Activated CD4-positive, alpha-beta T cell treated with anti-CD3 and anti-CD28 coated beads, Interleukin-2, amount 10 ng/mL, durations not matched to agents 24 days and 14 days (primary cell): ENCODE data around the gene BEST4. TPM values are rescaled to one million over a fixed set of nuclear protein-coding genes. Genes with fewer than 3 reads are reported as not detected.
A peak's percentile ranks its signal among the peaks of the same experiment; 100 is the strongest.
"Not testable (repeated sequence)": the region's sequence is repeated elsewhere in the genome, so short reads cannot be mapped to it uniquely, and the experiment has no call there.

Experiments
- DNase-seq: peaks from one replicate; pipeline ENCODE4 v3.0.0; 2022
- H3K27ac Mint-ChIP-seq: one replicate; pipeline ENCODE4 v1.8.0; 2022; ENCODE audit warnings: mild to moderate bottlenecking, mixed read lengths
- H3K27me3 Mint-ChIP-seq: one replicate; pipeline ENCODE4 v1.8.0; 2022; ENCODE audit warnings: mixed read lengths
- H3K36me3 Mint-ChIP-seq: one replicate; pipeline ENCODE4 v1.8.0; 2022; ENCODE audit warnings: low read depth, mild to moderate bottlenecking, mixed read lengths
- H3K4me1 Mint-ChIP-seq: one replicate; pipeline ENCODE4 v1.8.0; 2021; ENCODE audit warnings: mixed read lengths
- H3K4me3 Mint-ChIP-seq: one replicate; pipeline ENCODE4 v1.8.0; 2022; ENCODE audit warnings: mild to moderate bottlenecking, moderate library complexity, mixed read lengths
- H3K9me3 Mint-ChIP-seq: one replicate; pipeline ENCODE4 v1.8.0; 2021; ENCODE audit warnings: mixed read lengths
- intact Hi-C: fragments of 100-400 bp; cut with micrococcal nuclease; formaldehyde crosslinking; loops from one replicate; pipeline ENCODE4 v1.15.1; 2023
- total RNA-seq: library from RNA; stranded (reverse); gene quantifications from 2 replicates; pipeline ENCODE4 v1.2.3, GENCODE V29; 2022

BEST4 gene
- total RNA-seq, 1 donor from 2014 or later, result 0.77 TPM

DNA sequence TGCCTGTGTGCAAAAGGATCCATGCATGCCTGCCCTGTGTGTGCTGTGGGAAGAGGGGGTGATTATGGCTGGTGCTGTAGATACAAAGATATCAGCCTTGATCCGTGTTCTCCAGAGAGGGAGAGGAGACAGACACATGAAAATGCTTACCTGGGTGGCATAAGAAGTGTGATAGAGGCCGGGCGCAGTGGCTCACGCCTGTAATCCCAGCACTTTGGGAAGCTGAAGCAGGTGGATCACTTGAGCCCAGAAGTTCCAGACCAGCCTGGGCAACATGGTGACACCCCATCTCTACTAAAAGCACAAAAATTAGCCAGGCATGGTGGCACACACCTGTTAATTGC is 22.8 kb upstream of the BEST4 start:
- H3K27me3 Mint-ChIP-seq, DNase-seq, H3K9me3 Mint-ChIP-seq: not testable (repeated sequence)
- H3K27ac Mint-ChIP-seq, result peak overlapping the region; percentile 99
- H3K4me1 Mint-ChIP-seq, result peaks cover 70% of the 10 kb centered on the region
- intact Hi-C loops, result loop anchor here (5.0 kb wide), 2 partner anchors 33 to 877 kb away; partner anchors contain the start of genes GPBP1L1, RPS8 and TMEM69
- H3K4me3 Mint-ChIP-seq, result peak overlapping the region; percentile 81
- peaks cover 69% of the 10 kb centered on the region for H3K36me3 Mint-ChIP-seq

- Mint-ChIP-seq H3K4me1 (peaks cover 74% of the 10 kb centered on the region), H3K27me3 (peaks cover 2% of the 10 kb centered on the region), H3K9me3 (no peaks in the 10 kb centered on the region), H3K4me3 (peak overlapping the region; percentile 81), H3K27ac (peak overlapping the region; percentile 99), H3K36me3 (peaks cover 68% of the 10 kb centered on the region)
- DNase-seq, result peak; percentile 75
- intact Hi-C loops, result loop anchor here (5.0 kb wide), 2 partner anchors 33 to 877 kb away; partner anchors contain the start of genes GPBP1L1, RPS8 and TMEM69
Measured at GRCh38 chr1:44810101-44810761, 22.3 kb upstream of the BEST4 start.

DNA sequence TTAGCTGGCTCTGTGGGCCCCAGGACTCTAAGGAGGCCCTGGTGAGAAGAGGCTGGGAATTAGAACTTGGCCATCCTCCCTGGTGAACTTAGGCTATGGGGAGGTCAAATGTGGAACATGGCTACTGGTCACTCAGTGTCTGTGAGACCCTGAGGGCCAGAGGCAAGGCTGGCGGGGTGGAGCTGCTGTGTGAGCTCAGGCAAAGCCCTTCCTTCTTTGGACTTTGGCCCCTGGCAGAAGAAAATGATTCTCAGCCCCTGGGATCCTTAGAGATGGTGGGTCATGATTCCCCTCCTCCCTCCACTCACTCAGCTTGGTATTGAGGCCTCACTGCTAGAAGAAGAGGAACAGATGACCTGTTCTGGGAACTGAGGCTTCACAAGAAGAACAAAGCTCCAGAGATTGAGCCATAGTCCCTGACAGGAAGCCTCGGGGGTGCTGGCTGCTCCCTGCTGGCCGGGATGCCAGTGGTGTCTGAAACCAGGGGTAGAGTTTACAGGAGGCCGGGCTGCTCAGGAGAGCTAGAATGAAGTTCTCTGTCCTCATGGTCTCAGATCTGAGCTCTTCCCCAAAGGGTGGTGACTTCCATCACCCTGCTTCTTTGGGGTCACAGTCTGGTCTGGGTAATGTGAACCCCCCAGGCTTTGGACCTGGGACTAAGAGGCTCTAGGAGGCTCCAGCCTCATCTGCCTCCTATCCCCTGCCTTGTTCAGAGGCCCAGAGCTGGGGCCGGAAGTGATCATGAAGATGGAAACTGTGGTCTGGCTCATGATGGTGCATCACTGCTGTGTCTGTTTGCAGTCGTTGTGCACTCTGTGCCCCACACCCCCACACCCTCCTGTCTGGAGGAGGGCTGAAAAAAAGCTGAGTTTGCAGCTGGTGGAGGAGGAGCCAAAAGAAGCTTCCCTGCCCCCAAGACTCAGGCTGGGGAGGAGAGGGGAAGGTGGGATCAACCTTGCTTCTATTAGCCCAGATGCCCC is 21.3 kb upstream of the BEST4 start:
- Mint-ChIP-seq H3K4me1 (peaks cover 77% of the 10 kb centered on the region), H3K27ac (peak overlapping the region; percentile 99), H3K27me3 (peaks cover 2% of the 10 kb centered on the region), H3K4me3 (peak overlapping the region; percentile 81), H3K9me3 (no peaks in the 10 kb centered on the region), H3K36me3 (peaks cover 72% of the 10 kb centered on the region)
- peak; percentile 96 for DNase-seq
- intact Hi-C loops, result loop anchor here (1.0 to 10.0 kb wide), 5 partner anchors 8 to 993 kb away; partner anchors contain the start of genes MAST2, NASP and TESK2

DNA sequence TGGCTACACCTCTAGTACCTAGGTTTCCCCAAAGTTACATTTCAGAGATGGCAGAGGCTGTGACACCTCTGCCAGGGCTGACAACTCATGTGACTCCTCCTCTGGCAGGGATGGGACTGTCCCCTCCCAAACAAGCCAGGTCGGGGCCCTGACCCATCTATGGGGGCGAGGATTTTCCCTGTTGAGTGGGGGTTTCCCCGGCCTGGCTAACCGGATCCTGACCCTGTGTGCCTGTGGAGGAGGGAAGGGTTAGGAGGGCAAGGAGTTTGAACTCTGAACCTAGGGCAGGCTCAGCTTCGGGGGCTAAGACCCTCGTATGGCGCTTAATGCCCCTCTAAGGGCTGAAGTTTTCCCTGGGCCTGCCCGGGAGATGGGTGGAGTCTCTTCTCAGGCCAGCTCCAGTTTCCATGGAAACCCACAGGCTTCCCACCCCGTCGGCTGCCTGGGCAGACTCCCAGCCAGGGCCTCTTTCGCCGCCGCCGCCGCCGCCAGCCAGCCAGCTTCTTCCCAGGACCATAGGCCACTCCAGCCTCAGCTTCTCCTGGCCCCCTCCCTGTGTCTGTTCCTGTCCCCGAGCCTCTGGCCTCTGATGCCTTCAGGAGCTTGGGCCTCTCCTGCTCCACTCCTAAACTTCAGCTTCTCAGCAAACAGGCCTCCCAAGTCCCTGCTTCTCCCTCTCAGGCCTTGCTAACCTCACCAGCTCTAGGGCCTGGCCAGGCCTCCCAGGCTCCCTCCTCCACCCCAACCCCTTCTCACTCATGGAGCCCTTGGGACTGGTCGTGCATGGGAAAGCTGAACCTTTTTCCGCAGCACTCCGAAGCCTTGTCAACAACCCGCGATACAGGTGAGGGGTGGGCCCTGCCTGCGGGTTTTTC is 20.3 kb upstream of the BEST4 start, which contains the start of gene BTBD19:
Gene BTBD19, plus strand, starts transcription at position 461 of the 875 bp plus-strand sequence. Its CDS starts 298 bp downstream, at position 759.
- Mint-ChIP-seq H3K4me1 (peaks cover 75% of the 10 kb centered on the region), H3K36me3 (peaks cover 74% of the 10 kb centered on the region), H3K27me3 (peaks cover 2% of the 10 kb centered on the region), H3K27ac (peak within 1 kb of the TSS; percentile 99), H3K4me3 (peak within 1 kb of the TSS; percentile 81), H3K9me3 (no peaks in the 10 kb centered on the region)
- DNase-seq, result peak; percentile 75
- intact Hi-C loops, result loop anchor here (5.0 to 10.0 kb wide), 3 partner anchors 687 to 994 kb away; partner anchors contain the start of genes MAST2, NASP and TESK2

- H3K27me3 Mint-ChIP-seq, result peaks cover 2% of the 10 kb centered on the region
- peaks cover 82% of the 10 kb centered on the region for H3K4me1 Mint-ChIP-seq
- peaks cover 79% of the 10 kb centered on the region for H3K36me3 Mint-ChIP-seq
- DNase-seq, result peak; percentile 96
- H3K4me3 Mint-ChIP-seq, result peak overlapping the region; percentile 81
- H3K9me3 Mint-ChIP-seq, result no peaks in the 10 kb centered on the region
- H3K27ac Mint-ChIP-seq, result peak overlapping the region; percentile 99
- intact Hi-C loops, result loop anchor here (1.0 to 10.0 kb wide), 4 partner anchors 12 to 995 kb away; partner anchors contain the start of genes MAST2, NASP and TESK2
Measured at GRCh38 chr1:44807364-44808062, 19.5 kb upstream of the BEST4 start.

DNA sequence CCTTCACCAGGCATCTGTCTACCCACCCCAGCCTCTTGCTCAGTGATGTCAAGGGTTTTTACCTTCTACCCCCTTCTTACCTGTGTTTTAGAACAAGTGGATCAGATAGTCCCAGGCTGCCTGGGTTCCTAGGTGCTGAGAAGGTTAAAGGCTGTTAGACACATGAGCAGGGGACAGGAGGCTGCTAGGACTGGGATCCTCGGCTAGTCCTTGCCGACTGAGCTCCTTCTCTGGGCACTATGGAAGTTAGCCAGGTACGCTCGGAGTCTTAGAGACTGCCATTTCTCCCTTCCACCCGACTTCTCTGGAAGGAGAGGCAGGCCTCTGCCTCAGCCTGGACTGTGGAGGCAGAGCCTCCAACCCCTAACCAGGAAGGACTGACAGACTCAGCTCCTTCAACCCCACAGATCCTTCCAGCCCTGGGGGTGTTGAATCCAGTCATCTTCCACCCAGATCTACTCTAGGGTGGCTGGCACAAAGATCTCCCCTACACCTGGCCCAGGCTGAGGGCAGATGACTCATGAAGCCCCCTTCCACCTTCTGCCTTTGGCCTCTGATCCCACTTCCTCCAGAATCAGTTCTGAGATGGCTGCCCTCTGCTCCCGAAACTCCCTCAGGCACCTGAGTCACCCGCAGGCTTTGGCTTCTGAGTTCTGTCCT is 18.9 kb upstream of the BEST4 start, which contains the start of gene DYNLT4:
Gene DYNLT4, minus strand, starts transcription at position 648 of the 660 bp plus-strand sequence. CDS start 683 bp downstream, outside the sequence.
- intact Hi-C loops, result loop anchor here (1.0 to 10.0 kb wide), 4 partner anchors 12 to 995 kb away; partner anchors contain the start of genes MAST2, NASP and TESK2
- H3K9me3 Mint-ChIP-seq, result no peaks in the 10 kb centered on the region
- H3K27ac Mint-ChIP-seq, result peak within 1 kb of the TSS; percentile 99
- H3K4me3 Mint-ChIP-seq, result peak within 1 kb of the TSS; percentile 81
- peaks cover 79% of the 10 kb centered on the region for H3K36me3 Mint-ChIP-seq
- peaks cover 82% of the 10 kb centered on the region for H3K4me1 Mint-ChIP-seq
- no peak for DNase-seq
- peaks cover 2% of the 10 kb centered on the region for H3K27me3 Mint-ChIP-seq

- DNase-seq, result peak; percentile 69
- peak overlapping the region; percentile 99 for H3K27ac Mint-ChIP-seq
Measured at GRCh38 chr1:44806025-44806703, 18.2 kb upstream of the BEST4 start.

GRCh38 chr1:44805311-44806024 is 17.5 kb upstream of the BEST4 start:
- peak; percentile 68 for DNase-seq
- H3K9me3 Mint-ChIP-seq, result no peaks in the 10 kb centered on the region
- H3K4me3 Mint-ChIP-seq, result peak overlapping the region; percentile 96
- peaks cover 77% of the 10 kb centered on the region for H3K36me3 Mint-ChIP-seq
- peaks cover 70% of the 10 kb centered on the region for H3K4me1 Mint-ChIP-seq
- H3K27ac Mint-ChIP-seq, result peak overlapping the region; percentile 49
- intact Hi-C loops, result loop anchor here (5.0 to 10.0 kb wide), 3 partner anchors 689 to 997 kb away; partner anchors contain the start of genes MAST2, NASP and TESK2
- peaks cover 2% of the 10 kb centered on the region for H3K27me3 Mint-ChIP-seq

More at GRCh38 chr1:44806025-44806703, 18.2 kb upstream of the BEST4 start:
- Mint-ChIP-seq H3K4me1 (peaks cover 77% of the 10 kb centered on the region), H3K36me3 (peaks cover 78% of the 10 kb centered on the region), H3K9me3 (no peaks in the 10 kb centered on the region), H3K4me3 (peak overlapping the region; percentile 96), H3K27me3 (peaks cover 2% of the 10 kb centered on the region)
- intact Hi-C loops, result loop anchor here (5.0 to 10.0 kb wide), 3 partner anchors 689 to 996 kb away; partner anchors contain the start of genes MAST2, NASP and TESK2

DNA sequence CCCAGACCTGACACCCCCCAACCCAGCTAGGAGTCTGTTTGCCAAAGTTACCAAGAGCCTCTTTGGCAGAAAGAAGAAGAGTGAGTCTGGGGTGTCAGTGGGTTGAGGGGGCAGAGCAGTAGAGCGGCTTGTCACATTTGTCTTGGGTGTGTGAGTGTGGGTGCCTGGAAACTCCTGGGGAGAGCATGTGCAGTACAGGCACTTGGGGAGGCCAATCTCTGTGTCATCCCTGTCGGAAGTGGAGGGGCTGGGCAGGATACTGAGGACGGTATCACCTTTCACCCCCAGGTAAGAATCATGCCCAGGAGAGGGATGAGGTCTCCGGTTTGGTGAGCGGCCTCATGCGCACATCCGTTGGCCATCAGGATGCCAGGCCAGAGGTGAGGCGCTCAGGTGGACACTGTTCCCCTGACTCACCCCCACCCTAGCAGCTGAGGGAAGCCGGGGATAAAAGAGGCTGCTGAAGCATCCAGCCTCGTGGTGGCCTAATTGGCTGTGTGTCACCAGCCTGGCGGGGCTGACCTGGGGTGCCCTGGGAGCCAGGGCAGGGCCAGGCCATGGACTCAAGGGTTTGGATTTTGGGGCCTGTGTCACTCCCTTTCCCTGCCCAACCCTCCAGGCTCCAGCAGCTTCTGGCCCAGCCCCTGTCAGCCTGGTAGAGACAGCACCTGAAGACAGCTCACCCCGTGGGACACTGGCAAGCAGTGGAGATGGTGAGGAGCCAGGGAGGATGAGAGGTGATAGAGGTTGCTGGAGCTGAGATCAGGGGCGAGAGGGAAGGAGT is 15.5 kb upstream of the BEST4 start:
- intact Hi-C loops, result loop anchor here (5.0 to 10.0 kb wide), 3 partner anchors 499 to 781 kb away; partner anchors contain the start of genes NASP and TESK2
- H3K9me3 Mint-ChIP-seq, result no peaks in the 10 kb centered on the region
- peak; percentile 65 for DNase-seq
- peak overlapping the region; percentile 49 for H3K27ac Mint-ChIP-seq
- peak overlapping the region; percentile 96 for H3K4me3 Mint-ChIP-seq
- H3K4me1 Mint-ChIP-seq, result peaks cover 59% of the 10 kb centered on the region
- peaks cover 66% of the 10 kb centered on the region for H3K36me3 Mint-ChIP-seq
- H3K27me3 Mint-ChIP-seq, result no peaks in the 10 kb centered on the region

- Mint-ChIP-seq H3K4me1 (peaks cover 56% of the 10 kb centered on the region), H3K27ac (peak overlapping the region; percentile 49), H3K36me3 (peaks cover 64% of the 10 kb centered on the region), H3K27me3 (no peaks in the 10 kb centered on the region), H3K9me3 (no peaks in the 10 kb centered on the region), H3K4me3 (peak overlapping the region; percentile 96)
- intact Hi-C loops, result loop anchor here (5.0 to 10.0 kb wide), 3 partner anchors 499 to 782 kb away; partner anchors contain the start of genes NASP and TESK2
- DNase-seq, result no peak
Measured at GRCh38 chr1:44803062-44803311, 15.0 kb upstream of the BEST4 start.
